ENCODE measurements around the gene ATP12A. TPM values are rescaled to one million over a fixed set of nuclear protein-coding genes. Genes with fewer than 3 reads are reported as not detected.

ATP12A gene
- total RNA-seq, 4 donors from 2014 or later, result not detected

DNA sequence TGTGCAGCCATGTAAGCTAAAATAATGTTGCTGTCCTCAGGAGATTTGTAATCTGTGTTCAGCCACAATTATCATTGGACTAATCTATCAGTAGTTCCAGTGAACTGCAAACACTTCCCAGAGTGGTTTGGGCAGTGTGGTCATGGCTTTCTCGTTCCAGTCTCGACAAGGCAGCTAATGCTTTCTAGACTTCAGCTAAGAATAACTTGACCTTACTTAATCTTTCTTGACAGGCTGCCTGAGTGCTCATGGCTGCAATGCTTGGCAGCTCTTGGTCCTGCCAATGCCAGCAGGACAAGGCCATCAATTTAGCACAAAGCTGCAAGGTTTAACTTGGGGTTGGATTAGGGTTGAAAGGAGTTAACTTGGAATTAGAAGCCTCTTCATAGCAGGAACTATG is 32.8 kb downstream of the ATP12A start:
- Histone ChIP-seq H3K4me3 (no peak overlapping the region), H3K9me3 (no peaks in the 10 kb centered on the region), H3K36me3 (no peaks in the 10 kb centered on the region), H3K27ac (no peak overlapping the region), H3K27me3 (no peaks in the 10 kb centered on the region), H3K4me1 (peaks cover 7 to 13% of the 10 kb centered on the region in 2 donors)
- ATAC-seq (peak; percentile 90 to 97), DNase-seq (peak in 1 of 2 donors; percentile 35)
- TF ChIP-seq, protein P1, sequence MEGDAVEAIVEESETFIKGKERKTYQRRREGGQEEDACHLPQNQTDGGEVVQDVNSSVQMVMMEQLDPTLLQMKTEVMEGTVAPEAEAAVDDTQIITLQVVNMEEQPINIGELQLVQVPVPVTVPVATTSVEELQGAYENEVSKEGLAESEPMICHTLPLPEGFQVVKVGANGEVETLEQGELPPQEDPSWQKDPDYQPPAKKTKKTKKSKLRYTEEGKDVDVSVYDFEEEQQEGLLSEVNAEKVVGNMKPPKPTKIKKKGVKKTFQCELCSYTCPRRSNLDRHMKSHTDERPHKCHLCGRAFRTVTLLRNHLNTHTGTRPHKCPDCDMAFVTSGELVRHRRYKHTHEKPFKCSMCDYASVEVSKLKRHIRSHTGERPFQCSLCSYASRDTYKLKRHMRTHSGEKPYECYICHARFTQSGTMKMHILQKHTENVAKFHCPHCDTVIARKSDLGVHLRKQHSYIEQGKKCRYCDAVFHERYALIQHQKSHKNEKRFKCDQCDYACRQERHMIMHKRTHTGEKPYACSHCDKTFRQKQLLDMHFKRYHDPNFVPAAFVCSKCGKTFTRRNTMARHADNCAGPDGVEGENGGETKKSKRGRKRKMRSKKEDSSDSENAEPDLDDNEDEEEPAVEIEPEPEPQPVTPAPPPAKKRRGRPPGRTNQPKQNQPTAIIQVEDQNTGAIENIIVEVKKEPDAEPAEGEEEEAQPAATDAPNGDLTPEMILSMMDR (IDR thresholded peaks at IDR 0.05 in 4 of 5, conservative IDR thresholded peaks at IDR 0.05 in 1 of 5), result no peak
- TF ChIP-seq POLR2A (IDR thresholded peaks at IDR 0.05), result no peak
- in situ Hi-C loops (cut with MboI; ENCODE audit: low sequenced_read_pairs in 4 of 4), result no loop called here
- intact Hi-C loops (cut with DNase I; ENCODE audit: low total_unique reads), result no loop called here

- Histone ChIP-seq H3K36me3 (no peaks in the 10 kb centered on the region), H3K9me3 (no peaks in the 10 kb centered on the region), H3K4me1 (peaks cover 7 to 13% of the 10 kb centered on the region in 2 donors), H3K27me3 (no peaks in the 10 kb centered on the region), H3K4me3 (no peak overlapping the region), H3K27ac (no peak overlapping the region)
- TF ChIP-seq, protein P1 (IDR thresholded peaks at IDR 0.05 in 4 of 5, conservative IDR thresholded peaks at IDR 0.05 in 1 of 5), result no peak
- no peak for TF ChIP-seq POLR2A (IDR thresholded peaks at IDR 0.05)
- DNase-seq, result no peak
- ATAC-seq, result no peak
- in situ Hi-C loops (cut with MboI; ENCODE audit: low sequenced_read_pairs in 4 of 4), result no loop called here
- intact Hi-C loops (cut with DNase I; ENCODE audit: low total_unique reads), result no loop called here
Observed at GRCh38 chr13:24716011-24716410, 35.8 kb downstream of the ATP12A start.

DNA sequence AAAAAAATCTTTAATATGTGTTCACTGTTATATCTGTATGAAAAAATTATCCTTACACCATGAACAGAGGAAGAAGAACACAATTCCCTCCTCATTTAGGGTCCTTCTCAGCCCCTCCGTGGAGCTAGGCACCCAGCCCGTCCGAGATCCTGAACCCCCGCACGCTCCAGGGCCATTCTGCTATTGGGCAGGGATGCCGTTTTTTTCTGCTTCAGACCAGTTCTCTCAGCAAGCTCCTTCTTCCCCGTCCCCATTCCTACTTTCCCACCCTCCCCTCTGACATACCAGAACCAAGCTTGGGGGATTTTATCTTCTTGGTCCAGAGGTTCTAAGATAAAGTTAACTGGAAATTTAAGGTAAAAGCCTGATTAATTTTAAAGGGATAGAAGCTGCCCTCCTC is 36.2 kb downstream of the ATP12A start:
- Histone ChIP-seq H3K27ac (no peak overlapping the region), H3K4me3 (no peak overlapping the region), H3K27me3 (no peaks in the 10 kb centered on the region), H3K9me3 (no peaks in the 10 kb centered on the region), H3K4me1 (peaks cover 7 to 13% of the 10 kb centered on the region in 2 donors), H3K36me3 (no peaks in the 10 kb centered on the region)
- intact Hi-C loops (cut with DNase I; ENCODE audit: low total_unique reads), result no loop called here
- in situ Hi-C loops (cut with MboI; ENCODE audit: low sequenced_read_pairs in 4 of 4), result no loop called here
- TF ChIP-seq, protein P1 (IDR thresholded peaks at IDR 0.05 in 4 of 5, conservative IDR thresholded peaks at IDR 0.05 in 1 of 5), result no peak
- no peak for TF ChIP-seq POLR2A (IDR thresholded peaks at IDR 0.05)
- no peak for ATAC-seq
- DNase-seq, result no peak

DNA sequence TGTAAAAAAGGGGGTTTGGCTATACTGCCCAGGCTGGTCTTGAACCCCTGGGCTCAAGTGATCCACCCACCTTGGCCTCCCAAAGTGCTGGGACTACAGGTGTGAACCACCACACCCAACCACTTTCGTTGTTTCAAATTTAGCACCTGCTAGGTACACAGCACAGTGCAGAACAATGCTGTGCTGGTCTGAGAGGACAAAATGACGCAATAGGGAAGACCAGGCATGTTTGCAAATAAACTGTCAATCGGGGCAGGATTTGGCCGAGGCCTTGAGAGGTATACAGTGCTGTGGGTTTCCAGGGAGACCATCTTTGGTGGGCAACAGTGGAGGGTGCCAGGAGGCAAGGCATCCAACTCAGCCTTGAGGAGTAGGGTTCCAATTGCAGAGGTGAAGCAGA is 37.0 kb downstream of the ATP12A start:
- Histone ChIP-seq H3K9me3 (no peaks in the 10 kb centered on the region), H3K4me1 (peaks cover 7 to 13% of the 10 kb centered on the region in 2 donors), H3K36me3 (no peaks in the 10 kb centered on the region), H3K27ac (no peak overlapping the region), H3K4me3 (no peak overlapping the region), H3K27me3 (no peaks in the 10 kb centered on the region)
- ATAC-seq, result no peak
- intact Hi-C loops (cut with DNase I; ENCODE audit: low total_unique reads) (no loop called here), in situ Hi-C loops (cut with MboI; ENCODE audit: low sequenced_read_pairs in 4 of 4) (no loop called here)
- TF ChIP-seq, protein P1 (IDR thresholded peaks at IDR 0.05 in 4 of 5, conservative IDR thresholded peaks at IDR 0.05 in 1 of 5), result no peak
- no peak for TF ChIP-seq POLR2A (IDR thresholded peaks at IDR 0.05)
- no peak for DNase-seq

Data from gastrocnemius medialis (tissue), 4 donors.